Left colon (tissue), 2 donors: ENCODE data around the gene CTRB2. TPM values are rescaled to one million over a fixed set of nuclear protein-coding genes. Genes with fewer than 3 reads are reported as not detected.

Experiments used
- ATAC-seq: fragments of 200-7000 bp; cut with Tn5 transposase; one replicate; pipeline ENCODE4 v1.9.1; 2020; ENCODE audit warnings: mild to moderate bottlenecking, moderate library complexity
- DNase-seq, 2 donors: peaks; one replicate each; pipeline ENCODE4 v3.0.0-alpha.2; 2020
- intact Hi-C, 2 donors: fragments of 100-400 bp; cut with DNase I in 1 of 2; cut with micrococcal nuclease in 1 of 2; formaldehyde crosslinking; loops; one replicate each; pipeline versions ENCODE4 v1.11.2 to v1.14.0; 2022; cut with DNase I, micrococcal nuclease
- long read RNA-seq: library from polyadenylated mRNA; unstranded; transcript quantifications from one replicate; pipeline ENCODE4 v2.0.0, GENCODE V29; 2021
- total RNA-seq, 2 donors: library from RNA; stranded (reverse); fragmentation: NEBNext Ultra II Directional; extraction: Animal tissue kit (Norgen Biotek cat#: 25700); gene quantifications; one replicate each; pipeline ENCODE4 v1.2.1, GENCODE V29; 2021
- donor health status: DM: no; HTN: no; CAD: no.
- donor health status: DM: yes; HTN: yes; CAD: no.

The CTRB2 gene
- total RNA-seq: 1 to 10 TPM in 1 of 2 donors, not detected in 1; 6.1 TPM
- long read RNA-seq, partial matches to known transcripts: 0 of 1 reads
- long read RNA-seq, other reads (novel, unspliced or antisense): 0 of 1 reads

GRCh38 chr16:75206749-75207451 is at the start of gene CTRB2:
Gene CTRB2, minus strand, starts transcription at chr16:75207161. Its CDS starts 20 bp downstream, at chr16:75207141.
- ATAC-seq: no peak
- intact Hi-C loops: loop anchor here in 1 of 2 donors (2.0 kb wide), 1 partner anchor 18 kb away; no protein-coding TSS in a partner anchor
- DNase-seq: no peak

GRCh38 chr16:75256059-75256571 is 49.2 kb upstream of the CTRB2 start:
- intact Hi-C loops: no loop called here
- DNase-seq (no peak), ATAC-seq (no peak)

DNA sequence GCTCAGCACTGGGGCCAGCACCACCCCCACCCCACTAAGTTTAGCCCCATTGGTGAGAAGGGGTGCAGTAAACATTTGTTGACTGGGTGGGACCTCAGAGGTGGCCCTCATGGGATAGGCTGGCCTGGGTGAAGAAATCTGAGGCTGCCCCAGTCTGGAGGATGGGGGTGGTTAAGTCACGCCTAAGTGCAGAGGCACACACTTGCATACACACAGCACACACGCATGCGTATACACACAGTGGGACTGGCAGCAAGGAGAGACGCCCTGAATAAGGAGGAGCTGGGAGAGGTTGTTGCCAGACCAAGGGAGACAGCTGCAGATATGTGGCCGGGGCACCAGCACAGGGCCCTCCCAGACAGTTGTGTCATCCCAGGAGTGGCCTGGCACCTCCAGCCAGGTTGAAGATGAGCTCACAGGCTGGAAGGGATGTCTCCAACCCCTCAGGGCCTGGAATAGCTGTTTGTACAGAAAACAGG is 47.4 kb upstream of the CTRB2 start:
- peak; percentile 43 for ATAC-seq
- intact Hi-C loops: no loop called here

DNA sequence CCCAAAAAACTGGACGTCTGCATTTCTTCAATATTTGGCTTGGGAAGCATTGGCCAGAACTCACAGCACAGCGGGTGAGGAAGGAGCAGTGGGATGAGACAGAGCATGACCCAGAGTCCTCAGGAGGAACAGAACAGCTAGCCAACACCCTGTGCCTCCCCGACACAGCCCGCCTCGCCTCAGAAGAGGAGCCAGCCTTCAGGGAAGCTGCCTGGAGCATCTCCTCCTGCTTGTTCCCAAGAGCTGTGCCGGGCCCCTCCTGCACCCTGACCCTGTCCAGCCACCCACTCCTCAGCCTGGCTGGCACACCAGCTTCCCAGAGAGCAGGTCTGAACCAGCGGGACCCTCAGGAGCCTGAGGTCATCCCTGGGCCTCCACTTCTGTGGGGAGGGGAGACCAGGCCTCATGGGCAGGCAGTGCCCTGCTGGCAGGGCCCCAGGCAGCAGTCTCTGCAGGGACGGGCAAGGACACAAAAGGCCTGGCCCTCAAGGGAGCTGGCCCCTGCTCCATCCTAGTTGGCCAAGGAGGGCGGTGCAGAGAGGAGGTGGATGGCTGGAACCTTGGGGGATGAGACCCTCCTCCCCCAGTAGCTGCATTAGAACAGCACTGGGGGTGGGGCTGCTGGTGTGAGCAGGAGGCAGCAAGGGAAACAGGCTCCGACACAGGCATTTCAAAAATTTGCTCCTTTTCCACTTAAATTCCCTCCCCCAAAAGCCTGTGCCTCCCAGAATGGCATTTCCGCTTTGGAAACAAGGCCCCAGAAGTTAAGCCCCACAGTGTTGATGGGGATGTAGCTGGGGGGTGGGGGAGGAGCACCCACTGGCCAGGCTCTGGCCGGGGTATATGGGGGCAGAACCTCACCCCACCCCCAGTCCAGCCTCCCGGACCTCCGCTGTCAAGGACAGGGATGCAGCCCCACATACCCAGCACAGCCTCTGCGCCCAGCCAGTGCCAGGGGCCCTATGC is 46.3 kb upstream of the CTRB2 start:
- no peak for ATAC-seq
- DNase-seq: peak in 1 of 2 donors; percentile 12
- intact Hi-C loops: no loop called here

More for the DNA sequence above, 47.4 kb upstream of the CTRB2 start:
- peak; percentile 35 to 80 for DNase-seq

- ATAC-seq: no peak
- intact Hi-C loops: no loop called here
- no peak for DNase-seq
Measured at GRCh38 chr16:75252049-75252864, 45.3 kb upstream of the CTRB2 start.

- intact Hi-C loops: no loop called here
- ATAC-seq (peak; percentile 64), DNase-seq (peak; percentile 87 to 91)
Measured at GRCh38 chr16:75251280-75252048, 44.5 kb upstream of the CTRB2 start, which contains the start of gene BCAR1. Gene BCAR1, minus strand, starts transcription at chr16:75251624. Its CDS starts 142 bp downstream, at chr16:75251482.

- peak; percentile 70 for ATAC-seq
- DNase-seq: peak; percentile 69 to 80
- intact Hi-C loops: no loop called here
Measured at GRCh38 chr16:75250809-75251279, 43.9 kb upstream of the CTRB2 start.

- intact Hi-C loops: no loop called here
- ATAC-seq: peak; percentile 68
- peak; percentile 79 to 85 for DNase-seq
Measured at GRCh38 chr16:75250089-75250808, 43.3 kb upstream of the CTRB2 start.

- ATAC-seq: no peak
- intact Hi-C loops: no loop called here
- peak in 1 of 2 donors; percentile 11 for DNase-seq
Measured at GRCh38 chr16:75249441-75249840, 42.5 kb upstream of the CTRB2 start.

DNA sequence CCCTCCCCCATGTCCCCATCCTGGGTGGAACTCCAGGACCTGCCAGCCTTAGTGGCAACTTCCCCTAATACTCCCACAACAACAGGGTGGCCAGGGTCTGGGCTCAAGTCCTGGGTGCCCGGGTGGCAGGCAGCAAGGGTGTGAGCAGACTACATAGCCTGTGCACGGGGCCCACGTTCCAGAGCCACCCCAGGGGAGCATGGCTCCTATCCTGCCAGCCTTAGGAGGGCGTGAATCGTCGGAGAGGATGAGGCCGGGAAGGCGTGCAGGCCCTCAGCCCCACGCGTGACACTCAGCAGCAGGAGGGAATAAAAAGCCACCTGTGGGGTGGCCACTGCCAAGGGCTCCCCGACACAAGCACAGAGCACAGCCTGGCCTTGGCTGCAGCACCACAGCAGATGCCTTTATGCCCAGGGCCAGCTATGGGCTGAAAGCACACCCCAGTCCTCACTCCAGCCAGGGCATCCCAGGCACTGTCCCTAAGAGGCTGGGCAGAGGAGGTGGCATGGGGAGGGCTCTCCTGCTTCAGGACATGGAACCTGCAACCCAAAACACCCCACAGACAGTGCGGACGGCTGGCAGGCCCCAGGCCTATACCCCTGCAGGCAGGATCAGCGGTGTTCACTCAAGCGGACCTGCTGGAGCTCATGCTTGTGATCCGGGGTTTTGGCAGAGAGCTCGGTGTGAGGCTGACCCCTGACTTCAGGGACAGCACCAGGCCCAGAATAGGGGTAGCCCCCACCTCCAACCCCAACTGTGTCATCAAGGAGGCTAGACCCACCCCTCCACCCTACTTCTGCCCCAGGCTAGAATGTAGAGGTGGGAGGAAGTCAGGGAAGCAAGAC is 41.8 kb upstream of the CTRB2 start:
- DNase-seq (peak in 1 of 2 donors; percentile 20), ATAC-seq (no peak)
- intact Hi-C loops: no loop called here

GRCh38 chr16:75248142-75248535 is 41.2 kb upstream of the CTRB2 start:
- peak in 1 of 2 donors; percentile 47 for DNase-seq
- ATAC-seq: no peak
- intact Hi-C loops: no loop called here

- intact Hi-C loops: no loop called here
- ATAC-seq (no peak), DNase-seq (peak in 1 of 2 donors; percentile 5)
Measured at GRCh38 chr16:75247249-75247648, 40.3 kb upstream of the CTRB2 start.

DNA sequence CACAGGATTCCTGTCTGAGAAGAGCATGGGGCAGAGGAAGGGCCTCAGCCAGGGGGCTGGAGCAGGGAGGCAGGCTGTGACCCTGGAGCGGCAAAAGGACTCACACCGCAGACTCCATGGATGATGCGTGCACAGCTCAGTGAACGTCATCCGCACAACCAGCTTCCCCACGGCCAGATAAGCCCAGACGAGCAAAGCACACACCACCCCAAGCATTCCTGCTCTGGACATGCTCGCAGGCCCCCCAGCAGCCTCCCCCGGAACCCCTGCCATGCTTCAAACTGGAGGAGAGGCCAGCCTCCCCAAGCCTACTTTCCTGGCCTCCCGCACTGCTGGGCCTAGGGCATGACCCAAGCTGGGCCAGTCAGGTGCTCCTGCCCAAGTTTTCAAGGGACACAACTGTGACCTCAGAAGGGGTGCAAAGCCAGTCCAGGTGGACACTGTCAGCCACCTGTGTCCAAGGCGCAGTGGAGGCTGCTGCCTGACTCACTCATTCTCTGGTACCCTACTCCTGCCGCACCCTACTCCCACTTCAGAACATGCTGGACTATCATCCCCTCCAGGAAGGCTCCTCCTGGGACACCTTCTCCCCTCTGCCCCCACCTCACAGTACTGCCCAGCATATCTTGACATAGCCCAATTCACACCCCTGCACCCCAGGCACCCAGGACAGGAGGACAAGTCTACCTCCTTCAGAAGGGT is 39.7 kb upstream of the CTRB2 start:
- ATAC-seq (no peak), DNase-seq (peak in 1 of 2 donors; percentile 4)
- intact Hi-C loops: no loop called here

GRCh38 chr16:75244844-75245758 is 38.1 kb upstream of the CTRB2 start:
- intact Hi-C loops: no loop called here
- ATAC-seq (peak; percentile 45), DNase-seq (peak; percentile 68 to 87)
